C4-2B (cell line): ENCODE measurements around the gene ZFYVE19.

Source experiments
- H3K27ac ChIP-seq: fragments of 450-650 bp; 2 replicates; pipeline ENCODE4 v1.5.1; 2017
- ZFX ChIP-seq: fragments of 450-650 bp; IDR thresholded peaks from 2 replicates; pipeline ENCODE4 v1.6.1; 2017
- TF ChIP-seq, protein P1 (sequence below): fragments of 450-650 bp; conservative IDR thresholded peaks from 2 replicates; pipeline ENCODE4 v1.5.1; 2017; ENCODE audit warnings: mild to moderate bottlenecking

The ZFYVE19 gene

DNA sequence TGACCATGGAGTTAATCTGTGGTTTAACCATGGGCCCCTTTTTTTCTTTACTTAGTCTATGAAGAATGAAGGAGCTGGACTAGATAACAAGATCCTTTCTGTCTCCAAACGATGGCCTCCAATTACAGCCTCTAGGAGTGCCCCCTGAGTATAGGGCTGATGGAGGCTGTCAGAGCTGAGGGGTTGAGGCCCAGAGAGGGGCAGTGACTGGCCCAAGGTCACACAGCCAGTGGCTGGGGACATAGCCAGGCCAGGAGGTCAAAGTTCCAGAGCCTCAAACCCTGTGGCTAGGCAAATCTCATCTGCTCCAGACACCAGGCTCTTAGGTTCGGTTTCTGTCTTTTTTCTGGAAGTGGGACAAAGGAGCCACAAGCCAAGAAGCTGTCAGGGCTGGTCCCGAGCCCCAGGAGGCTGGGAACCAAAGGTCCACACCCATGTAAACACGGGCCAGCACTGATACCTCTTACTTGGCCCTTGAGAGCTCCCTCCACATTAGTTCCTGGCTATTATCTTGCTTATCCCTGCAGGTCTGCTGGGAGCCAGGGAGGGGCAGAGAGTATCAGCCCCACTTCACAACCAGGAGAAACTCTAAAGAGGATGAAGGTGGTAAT lies 56.9 kb downstream of the ZFYVE19 start:
- no peak for TF ChIP-seq ZFX
- TF ChIP-seq, protein P1, sequence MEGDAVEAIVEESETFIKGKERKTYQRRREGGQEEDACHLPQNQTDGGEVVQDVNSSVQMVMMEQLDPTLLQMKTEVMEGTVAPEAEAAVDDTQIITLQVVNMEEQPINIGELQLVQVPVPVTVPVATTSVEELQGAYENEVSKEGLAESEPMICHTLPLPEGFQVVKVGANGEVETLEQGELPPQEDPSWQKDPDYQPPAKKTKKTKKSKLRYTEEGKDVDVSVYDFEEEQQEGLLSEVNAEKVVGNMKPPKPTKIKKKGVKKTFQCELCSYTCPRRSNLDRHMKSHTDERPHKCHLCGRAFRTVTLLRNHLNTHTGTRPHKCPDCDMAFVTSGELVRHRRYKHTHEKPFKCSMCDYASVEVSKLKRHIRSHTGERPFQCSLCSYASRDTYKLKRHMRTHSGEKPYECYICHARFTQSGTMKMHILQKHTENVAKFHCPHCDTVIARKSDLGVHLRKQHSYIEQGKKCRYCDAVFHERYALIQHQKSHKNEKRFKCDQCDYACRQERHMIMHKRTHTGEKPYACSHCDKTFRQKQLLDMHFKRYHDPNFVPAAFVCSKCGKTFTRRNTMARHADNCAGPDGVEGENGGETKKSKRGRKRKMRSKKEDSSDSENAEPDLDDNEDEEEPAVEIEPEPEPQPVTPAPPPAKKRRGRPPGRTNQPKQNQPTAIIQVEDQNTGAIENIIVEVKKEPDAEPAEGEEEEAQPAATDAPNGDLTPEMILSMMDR, result no peak
- no peak overlapping the region for H3K27ac ChIP-seq
